CD4-positive, alpha-beta T cell treated with Interleukin-15 for 4 hours (primary cell): ENCODE results near the gene ELOVL6.
A peak's percentile ranks its signal among the peaks of the same experiment; 100 is the strongest.
"Not testable (repeated sequence)": the region's sequence is repeated elsewhere in the genome, so short reads cannot be mapped to it uniquely, and the experiment has no call there.

ENCODE experiments used
- DNase-seq: peaks from one replicate; pipeline ENCODE4 v3.0.0-alpha.2; 2020; ENCODE audit warnings: low spot score

Gene ELOVL6

DNA sequence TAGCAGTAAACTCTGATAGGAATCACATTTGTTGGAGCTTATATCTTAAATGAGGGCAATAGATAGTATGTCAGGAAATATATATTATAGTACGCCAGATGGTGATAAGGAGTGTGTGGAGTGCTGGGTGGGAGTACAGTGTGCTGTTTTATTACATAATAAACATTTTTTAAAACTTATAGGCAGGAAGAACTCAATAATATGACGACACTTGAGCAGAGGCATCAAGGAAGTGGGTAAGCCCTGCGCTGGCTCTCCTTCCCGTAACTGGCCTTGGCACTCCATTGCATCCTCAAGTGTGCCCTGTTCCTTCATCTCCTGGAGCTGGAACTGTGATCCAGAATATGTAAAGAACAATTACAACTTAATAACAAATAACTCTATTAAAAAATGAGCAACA is 123.8 kb downstream of the ELOVL6 start:
- DNase-seq, result no peak

DNA sequence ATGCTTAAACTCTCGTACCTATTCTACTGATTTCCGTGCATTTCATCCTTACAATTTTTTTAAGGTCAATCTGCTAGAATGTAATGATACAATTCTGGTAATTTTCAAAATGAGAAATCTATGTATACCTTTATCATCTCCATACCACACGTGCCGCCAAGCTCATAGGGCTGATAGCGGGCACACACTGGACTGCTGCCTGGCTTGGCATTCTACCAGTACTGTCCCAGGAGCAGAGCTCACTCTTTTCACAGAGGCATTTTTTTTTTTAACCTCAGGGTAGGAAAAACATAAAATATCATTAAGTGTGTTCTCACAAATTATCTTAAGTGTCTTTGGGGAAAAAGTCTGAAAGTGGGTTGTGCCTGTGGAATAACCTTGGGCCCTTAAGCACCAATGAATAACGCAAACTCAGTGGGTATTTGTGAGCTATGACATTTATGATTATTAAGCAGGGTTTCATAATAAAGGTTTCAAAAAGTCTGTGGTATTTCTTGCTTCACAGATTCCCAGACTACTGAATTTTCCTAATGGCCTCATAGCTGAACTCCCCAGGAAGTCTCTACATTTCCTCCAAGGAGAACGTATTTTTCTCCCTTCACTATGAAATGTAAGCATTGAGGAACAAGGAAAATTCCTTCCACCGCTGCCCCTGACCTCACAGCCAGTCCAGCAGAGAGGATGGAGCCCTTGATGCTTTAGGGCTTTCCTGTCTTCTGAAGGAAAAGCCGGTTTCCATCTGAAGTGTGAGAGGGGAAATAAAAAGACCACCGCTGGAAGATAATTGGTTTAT is 125.2 kb downstream of the ELOVL6 start:
- DNase-seq, result no peak

DNA sequence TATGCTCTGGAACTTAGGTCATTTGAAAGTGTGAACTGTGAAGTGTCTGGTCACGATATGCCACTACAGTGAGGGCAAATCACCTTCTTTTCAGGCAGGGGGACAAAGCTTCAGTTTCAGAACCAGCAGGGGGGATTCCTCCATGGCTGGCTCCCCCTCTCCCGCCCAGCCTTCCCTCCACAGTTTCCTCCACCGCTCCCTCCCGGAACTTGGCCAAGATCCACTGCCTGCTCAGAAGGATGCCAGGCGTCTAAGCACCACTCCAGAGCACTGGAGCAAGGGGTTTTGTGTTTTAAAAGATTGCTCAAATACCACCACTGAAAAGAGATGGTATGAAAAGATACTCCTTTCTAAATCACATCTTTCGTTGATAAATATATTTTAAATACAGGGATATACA is 126.9 kb downstream of the ELOVL6 start:
- no peak for DNase-seq

DNA sequence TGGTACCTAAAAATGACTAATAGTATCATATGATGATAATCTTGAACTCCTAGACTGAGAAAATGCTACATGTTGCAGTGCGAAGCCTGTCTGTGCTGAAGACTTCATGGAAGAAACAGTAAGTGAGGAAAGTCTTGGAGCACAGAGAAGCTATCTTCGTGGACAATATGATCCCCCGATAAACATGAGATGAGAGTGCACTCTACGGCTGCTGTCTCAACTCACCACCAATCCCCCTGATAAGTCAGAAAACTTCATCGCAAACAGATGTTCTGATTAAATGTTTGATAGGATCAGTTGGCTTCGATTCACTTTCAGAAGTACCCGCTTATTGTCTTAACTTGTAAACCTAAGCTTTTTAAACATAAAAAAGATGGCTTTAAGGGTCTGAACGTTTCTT is 130.2 kb downstream of the ELOVL6 start:
- DNase-seq, result no peak

DNA sequence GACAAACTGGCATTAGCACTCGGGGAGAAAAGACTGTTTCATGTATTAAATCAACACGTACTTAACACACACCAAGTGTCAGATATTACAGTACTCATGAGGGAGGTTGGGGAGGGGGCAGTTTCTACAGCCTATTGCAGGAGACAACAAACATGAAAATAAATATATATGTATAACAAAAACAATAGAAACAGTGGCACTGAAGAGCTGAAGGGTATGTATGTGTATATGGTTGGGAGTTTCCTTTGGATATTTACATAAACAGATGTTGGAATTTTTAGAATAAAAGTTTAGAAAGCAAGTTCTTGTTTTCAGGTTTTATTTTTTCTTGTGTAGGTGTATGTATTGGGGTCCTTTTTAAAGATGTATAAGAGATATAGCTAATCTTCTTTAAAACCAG is 133.5 kb downstream of the ELOVL6 start:
- no peak for DNase-seq

DNA sequence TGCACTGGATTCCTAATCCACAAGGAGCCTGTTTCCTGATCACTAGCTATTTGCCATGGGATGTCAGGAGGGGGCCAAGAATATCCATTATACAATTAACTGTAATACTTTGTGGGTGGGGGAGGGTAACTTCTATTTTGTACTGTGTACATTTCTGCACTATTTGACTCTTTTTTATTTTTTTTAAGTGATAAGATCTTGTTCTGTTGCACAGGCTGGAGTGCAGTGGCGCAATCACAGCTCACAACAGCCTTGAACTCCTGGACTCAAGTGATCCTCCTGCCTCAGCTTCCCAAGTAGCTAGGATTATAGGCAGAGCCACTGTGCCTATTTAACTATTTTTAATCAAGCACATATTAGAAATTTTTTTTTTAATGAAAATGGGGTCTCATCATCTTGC is 134.1 kb downstream of the ELOVL6 start:
- DNase-seq, result no peak

DNA sequence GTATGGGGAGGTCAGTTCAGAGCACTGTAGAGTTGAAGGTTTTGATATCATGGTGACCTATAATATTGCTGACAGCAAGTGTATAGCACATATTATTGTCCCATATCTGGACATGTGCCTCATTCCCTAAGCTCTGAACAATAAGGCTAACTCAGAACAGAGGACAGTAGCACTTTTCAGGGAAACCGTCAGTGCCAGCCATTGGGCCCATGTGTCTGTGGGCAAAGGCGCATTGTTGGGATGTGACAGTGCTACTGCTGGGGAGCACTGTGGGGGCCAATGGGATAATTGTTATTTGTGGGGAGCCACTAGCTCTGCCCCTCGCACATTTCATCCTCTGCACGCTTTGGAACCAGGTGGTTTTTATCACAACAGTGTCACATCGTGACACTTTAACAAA is 136.2 kb downstream of the ELOVL6 start:
- no peak for DNase-seq

DNA sequence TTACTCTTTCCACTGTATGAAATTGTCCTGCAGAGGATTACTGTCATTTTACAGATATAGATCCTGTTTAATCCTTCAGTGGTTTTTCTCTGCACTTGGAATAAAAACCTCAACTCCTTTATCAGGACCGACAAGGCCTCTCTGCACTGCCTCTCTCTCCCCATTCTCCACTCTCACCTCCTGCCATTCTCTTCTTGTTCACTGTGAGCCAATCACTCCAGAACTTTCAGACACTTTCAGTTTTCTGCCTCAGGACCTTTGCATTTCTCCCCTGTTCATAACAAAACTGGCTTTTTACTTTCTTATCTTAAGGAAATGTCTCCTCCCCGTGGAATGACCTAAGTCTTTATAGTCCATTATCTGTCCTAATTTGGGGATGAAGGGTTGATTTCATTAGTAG is 137.3 kb downstream of the ELOVL6 start:
- DNase-seq, result no peak

DNA sequence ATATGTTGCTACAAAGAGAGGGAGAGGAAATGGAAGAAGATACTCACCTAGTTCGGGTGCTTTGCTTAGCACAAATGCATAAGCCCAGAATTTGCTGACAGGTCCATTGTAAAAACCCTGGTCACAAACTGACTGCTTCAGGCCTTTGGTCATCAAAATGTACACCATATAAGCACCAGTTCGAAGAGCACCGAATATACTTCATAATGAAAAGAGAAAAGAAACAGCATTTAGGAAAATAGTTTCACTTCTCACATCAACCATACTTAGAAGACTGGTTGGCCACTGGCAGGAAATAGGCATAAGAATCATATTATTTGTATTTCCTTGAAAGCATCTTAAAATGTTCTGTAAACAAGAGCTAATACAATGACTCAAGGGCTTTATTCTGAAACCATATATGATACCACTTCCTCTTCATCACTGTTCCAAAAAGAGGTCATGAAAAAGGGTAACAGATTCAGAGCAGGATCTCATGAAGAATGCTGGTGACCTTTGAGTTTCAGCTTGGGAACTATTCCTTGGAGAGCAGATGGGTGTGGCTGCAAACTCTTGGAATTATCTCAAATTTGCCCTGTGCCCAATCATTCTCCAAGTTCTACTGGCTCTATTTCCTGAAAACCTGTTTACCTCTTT is 138.7 kb downstream of the ELOVL6 start:
- DNase-seq, result peak; percentile 50

DNA sequence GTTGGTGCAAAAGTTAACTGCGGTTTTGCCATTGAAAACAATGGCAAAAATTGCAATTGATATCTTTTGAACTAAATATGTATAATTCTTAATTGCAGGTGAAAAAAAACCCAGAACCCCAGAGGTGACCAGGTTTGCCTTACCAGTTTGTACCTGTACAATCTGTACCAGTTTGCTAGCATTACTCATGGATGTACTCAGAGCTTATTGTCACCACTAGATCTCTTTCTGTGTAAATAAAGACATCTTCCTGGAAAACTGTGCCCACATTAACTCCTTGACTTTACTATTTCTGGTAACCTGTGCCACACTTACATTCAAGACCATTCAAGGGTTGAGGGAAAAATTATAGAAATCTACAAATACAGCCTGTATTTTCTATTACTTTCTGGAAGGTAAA is 139.7 kb downstream of the ELOVL6 start:
- DNase-seq, result peak; percentile 48

DNA sequence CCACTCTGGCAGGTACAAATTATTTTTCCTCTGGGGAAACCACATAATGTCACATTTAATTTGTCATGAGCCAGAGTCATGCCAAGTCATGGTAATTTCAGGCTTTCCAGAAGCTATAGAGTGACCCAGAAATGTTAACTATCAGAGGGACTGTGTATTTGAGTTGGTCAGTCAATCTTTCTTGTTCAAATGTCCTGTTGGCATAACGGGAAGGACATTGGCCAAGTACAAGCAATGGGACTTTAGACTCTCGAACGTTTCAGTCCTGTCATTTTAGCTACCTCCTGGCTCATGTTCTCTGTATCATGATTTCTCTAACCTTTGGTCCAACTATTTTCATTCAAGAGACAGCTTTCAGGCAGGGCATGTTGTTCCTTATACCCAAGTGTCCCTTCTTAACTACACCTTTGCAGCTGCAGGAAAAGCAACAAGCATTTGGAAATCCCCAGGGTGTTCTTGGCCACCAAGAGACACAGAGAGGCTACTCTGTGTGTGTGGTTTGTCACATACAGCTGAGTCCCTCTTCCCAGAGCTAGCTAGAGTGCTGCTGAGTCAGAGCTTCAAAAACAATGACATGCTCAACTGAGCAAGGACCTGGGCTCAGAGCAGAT is 143.2 kb downstream of the ELOVL6 start:
- DNase-seq, result peak; percentile 31

DNA sequence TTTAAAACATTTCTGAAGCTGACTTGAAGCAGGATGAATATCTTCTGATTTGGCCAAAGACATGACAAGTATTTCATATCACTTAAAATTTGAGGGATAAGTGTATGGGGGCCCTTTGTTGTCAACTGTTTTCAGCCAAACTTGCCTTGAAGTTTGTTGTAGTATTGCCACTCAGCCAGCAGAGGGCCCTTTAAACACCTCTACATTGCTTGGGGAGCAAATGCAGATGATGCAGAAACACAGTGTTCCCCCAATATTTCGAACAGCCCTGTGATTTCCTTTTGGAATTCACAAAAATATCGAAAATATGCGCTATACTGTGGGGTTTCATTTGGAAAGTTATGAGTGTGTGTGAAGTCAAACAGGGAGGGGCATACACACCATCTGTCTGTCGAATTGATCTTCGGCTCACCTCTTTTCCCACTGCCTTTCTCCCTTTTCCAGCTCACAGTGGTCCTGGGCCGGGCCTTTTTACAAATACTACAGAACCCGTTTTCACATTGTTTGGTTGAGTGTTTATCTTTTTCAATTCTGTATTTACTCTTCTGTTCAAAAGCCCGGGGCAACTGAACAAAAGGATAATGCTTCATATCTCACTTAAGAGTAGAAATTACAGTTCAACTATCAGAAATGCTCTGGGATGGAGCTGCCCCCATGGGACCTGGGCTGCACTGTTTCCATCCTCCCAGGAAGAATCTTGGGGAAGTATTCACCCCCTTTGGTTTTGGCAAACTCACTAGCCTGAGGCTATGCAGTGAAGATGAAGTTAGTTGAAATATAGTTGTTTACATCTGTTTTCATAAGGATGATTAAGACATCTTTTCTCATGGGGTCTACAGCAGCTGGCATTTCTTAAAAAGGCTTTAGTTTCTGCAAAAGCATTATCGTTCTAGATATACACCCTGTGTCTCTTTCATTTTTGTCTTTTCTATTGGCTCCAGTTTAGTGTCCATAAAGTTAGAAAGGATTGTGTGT is 148.2 kb downstream of the ELOVL6 start:
- DNase-seq, result peak; percentile 66

DNA sequence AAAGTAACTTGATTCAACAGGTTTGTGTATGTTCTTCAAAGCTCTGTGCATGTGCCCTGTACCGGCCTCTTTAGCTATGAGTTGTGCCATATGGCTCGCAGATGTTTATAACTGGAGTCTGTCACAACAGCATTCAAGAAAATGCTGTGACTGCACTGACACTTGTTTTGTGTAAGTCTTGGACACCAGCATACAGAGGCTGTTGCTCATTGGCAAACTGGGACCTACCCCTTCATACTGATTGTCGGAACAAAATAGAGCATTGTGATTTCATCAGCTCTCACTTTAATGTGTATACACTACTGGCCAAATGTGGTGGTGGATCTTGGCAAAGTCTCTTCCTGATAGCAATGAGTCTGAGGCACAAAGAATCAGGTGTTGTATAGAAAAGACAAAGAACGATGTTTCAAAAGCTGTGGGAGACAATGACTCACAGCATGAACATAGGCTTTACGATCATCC is 151.8 kb downstream of the ELOVL6 start:
- no peak for DNase-seq

DNA sequence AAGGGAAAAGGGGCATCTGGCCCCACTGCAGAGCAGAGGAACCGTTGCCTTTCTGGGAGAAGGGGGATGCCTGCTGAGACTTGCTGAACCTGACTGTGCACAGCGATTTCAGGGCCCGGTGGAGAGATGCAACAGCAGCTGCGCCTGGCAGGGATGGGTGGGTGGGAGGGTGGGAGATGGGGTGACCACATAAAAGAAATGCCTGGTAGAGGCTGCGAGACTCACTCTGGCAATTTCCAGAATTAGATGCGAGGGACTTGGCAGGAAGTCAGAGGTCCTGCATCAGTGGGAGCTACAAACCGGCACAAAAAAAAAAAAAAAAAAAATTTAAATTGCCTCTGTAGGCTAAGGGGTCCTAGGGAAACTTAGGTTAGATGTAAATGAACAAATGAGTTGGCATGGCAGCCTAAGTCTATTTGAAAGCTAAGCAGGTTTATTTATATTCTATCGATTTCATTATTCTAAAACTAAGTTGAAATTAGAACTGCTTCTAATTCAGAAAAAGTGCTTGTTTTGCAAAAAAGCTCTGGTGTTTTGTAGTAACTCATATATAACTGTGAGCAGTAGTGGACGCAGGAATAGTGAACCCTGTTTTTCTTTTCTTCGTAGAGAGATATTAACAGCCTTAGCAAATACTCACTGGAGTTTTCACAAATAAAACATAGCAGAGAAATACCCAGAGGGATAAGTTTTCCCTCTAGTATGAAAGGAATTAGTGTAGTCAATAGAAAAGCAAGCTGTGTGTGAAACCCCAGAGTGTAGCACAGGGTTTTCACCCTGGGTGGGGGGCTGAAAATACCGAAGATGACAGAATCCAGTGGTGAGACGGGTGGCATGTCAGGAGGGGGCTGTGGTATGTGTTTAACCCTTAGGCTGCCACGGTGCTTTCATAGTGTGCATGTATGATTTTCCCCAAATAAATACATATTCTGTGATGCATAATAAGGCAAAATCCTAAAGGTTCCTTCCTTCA is 155.6 kb downstream of the ELOVL6 start:
- DNase-seq, result no peak

DNA sequence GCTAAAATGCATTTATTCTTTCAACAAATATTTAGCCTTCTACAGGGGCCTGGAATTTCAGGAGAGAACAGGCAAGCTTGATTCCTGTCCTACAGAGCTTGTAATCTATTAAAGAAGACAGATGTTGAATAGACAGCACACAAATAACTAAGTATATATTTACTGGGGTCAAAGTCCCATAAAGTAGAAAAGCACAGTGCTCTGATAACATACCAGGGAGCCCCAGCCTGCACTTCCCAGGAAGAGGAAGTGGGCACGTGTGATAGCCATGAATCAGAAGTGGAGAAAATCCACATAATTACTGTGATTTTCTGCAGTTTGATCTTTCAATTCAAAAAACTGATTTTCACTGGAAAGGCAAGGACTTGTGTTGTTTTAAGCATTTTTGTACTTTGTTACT is 156.7 kb downstream of the ELOVL6 start:
- no peak for DNase-seq

DNA sequence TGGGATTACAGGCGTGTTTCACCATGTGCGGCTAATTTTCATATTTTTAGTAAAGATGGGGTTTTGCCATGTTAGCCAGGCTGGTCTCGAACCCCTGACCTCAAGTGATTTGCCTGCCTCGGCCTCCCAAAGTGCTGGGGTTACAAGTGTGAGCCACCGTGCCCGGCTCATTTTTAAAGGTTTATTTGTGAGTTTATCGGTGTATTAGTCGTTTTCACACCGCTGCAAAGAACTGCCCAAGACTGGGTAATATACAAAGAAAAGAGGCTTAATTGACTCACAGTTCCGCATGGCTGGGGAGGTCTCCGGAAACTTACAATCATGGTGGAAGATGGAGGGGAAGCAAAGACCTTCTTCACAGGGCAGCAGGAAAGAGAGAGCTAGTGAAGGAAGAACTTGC is 159.3 kb downstream of the ELOVL6 start:
- not testable (repeated sequence) for DNase-seq

DNA sequence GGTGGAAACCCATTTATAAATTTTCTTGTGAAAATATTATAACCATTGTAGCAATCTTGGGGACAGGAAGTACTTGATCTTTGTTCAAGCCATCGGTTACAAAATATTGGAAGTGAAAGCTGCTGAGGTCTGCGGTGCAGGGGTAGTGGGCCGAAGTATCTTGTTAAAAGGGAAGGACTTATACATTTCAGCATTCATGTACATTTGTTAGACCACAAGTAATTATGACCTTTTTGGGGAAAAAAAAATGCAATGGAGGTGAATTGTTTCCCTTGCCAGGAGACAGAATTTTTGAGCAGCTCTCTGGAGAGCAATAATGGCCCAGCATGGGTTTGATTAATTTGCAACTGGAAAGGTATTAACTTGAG is 164.4 kb downstream of the ELOVL6 start:
- DNase-seq, result no peak

DNA sequence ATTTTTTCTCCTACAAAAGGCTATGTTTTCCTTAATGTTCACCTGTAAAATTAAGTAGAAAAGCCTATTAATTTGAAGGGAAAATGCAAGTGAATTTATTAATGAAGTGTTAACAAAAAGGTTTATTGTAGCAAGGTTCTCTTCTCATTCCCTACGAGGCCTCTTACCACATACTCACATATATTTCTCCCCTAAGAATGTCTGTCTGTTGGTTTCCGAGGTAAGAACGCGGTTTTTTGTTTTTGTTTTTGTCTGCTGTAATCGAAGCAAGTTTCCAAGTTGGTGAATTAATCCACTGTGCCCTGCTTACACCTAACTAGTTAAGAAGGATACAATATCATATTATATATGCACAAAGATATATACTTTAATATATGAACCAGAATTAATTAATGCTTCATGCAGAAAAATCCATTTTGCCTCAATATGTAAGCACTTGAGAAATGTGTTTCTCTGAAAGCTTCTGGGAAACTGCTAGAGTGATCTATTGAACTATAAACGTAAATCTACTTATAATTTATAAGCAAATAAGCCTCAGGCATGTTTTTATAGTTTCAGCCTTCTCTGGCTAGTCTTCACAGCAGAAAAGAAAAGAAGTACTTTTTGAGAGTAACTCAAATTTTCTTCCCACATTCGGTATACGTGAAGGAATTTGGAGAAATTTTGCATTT is 164.9 kb downstream of the ELOVL6 start:
- no peak for DNase-seq

DNA sequence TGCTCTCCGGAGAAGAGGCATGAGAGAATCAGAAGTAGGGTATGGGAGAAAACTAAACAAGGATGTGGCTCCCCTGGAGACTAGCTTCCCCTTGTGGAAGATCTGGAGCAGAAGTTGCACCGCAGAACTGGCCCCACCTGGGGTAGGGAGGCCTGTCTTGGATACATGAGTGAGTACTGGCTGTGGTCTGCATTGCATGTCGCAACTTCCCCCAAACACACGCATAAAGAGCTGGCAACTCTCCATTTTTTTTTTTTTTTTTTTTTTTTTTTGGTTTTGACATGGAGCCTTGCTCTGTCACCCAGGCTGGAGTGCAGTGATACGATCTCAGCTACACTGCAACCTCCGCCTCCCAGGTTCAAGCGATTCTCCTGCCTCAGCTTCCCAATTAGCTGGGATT is 165.8 kb downstream of the ELOVL6 start:
- no peak for DNase-seq

DNA sequence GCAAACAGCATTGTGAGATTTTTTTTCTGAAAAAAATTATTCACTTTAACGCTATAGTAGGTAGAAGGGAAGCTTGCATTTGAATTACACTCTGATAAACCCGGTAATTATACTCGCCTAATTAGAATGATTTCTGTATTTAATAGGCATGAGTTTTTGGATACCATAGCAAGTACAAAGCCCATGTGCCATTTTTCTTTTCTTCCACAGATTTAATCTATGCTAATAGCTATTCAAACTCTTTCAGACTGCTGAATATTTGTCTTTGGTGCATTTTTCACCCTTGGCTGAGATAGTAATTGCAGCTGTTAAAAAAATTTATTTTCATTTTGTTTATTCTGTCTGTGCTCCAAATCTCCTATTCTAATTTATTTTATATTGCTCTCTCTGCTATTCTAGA is 172.7 kb downstream of the ELOVL6 start:
- DNase-seq, result no peak
